ENCODE measurements around the gene ZSCAN26. TPM values are rescaled to one million over a fixed set of nuclear protein-coding genes. Genes with fewer than 3 reads are reported as not detected.

Gene ZSCAN26
- total RNA-seq, 4 donors from 2014 or later, result 11.4 to 19.5 (median 14.8) TPM

DNA sequence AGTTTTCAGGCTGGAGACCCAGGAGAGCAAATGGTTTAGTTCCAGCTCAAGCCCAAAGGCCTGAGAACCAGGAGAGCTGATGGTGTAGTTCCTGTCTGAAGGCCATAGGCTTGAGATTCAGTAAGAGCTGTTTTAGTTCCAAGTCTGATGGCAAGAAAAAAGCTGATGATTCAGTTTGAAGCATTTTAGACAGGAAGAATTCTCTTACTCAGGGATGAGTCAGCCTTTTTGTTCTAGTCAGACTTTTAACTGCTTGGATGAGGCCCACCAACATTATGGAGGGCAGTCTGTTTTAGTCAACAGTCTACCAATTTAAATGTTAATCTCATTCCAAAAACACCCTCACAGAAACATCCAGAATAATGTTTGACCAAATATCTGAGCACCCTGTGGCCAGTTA is 2.5 kb downstream of the ZSCAN26 start:
- no peak for ATAC-seq (ENCODE audit: low FRiP score)
- DNase-seq (ENCODE audit: low spot score), result no peak

DNA sequence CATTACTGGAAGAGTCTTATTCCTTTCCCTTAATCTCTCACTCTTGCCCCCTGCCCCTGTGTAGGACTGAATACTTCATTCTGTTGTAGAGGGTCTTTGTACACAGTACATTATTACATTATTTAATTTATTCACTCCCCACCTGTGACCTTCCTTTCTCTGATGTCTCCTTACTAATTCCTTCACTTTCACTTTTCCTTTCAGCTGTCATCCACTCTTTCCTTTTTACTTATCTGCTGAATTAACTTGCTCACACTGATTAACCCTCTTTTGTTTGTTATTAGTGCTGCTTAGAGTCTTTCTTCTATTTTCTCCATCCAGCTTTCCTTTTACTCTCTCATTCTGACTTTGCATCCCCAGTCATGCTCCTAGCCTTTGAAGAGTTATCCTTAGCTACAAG is 7.9 kb downstream of the ZSCAN26 start:
- ATAC-seq (ENCODE audit: low FRiP score), result no peak
- TF ChIP-seq, protein P1, sequence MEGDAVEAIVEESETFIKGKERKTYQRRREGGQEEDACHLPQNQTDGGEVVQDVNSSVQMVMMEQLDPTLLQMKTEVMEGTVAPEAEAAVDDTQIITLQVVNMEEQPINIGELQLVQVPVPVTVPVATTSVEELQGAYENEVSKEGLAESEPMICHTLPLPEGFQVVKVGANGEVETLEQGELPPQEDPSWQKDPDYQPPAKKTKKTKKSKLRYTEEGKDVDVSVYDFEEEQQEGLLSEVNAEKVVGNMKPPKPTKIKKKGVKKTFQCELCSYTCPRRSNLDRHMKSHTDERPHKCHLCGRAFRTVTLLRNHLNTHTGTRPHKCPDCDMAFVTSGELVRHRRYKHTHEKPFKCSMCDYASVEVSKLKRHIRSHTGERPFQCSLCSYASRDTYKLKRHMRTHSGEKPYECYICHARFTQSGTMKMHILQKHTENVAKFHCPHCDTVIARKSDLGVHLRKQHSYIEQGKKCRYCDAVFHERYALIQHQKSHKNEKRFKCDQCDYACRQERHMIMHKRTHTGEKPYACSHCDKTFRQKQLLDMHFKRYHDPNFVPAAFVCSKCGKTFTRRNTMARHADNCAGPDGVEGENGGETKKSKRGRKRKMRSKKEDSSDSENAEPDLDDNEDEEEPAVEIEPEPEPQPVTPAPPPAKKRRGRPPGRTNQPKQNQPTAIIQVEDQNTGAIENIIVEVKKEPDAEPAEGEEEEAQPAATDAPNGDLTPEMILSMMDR (IDR thresholded peaks at IDR 0.05), result no peak
- no peak for DNase-seq (ENCODE audit: low spot score)

More for the DNA sequence above, 2.5 kb downstream of the ZSCAN26 start:
- TF ChIP-seq, protein P1 (IDR thresholded peaks at IDR 0.05), result no peak

DNA sequence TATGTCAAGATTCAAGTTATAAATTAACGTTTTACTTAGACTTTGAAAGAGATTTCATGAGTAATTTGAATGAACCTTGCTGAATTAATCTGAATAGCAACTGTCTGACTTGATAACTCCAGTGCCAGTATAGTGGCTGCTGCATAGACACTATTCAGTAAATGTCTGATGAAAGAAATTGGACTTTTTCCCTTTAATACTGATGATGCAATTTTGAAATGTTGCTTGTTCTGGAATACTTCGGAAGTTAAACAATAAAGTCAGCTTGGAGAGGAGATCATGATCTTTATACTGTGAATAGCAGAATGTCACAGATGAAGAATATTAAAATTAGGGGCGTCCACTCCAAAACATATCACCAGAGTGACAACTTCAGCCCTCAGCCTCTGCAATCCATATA is 10.8 kb downstream of the ZSCAN26 start:
- TF ChIP-seq, protein P1 (IDR thresholded peaks at IDR 0.05), result no peak
- ATAC-seq (ENCODE audit: low FRiP score), result no peak
- DNase-seq (ENCODE audit: low spot score), result no peak

DNA sequence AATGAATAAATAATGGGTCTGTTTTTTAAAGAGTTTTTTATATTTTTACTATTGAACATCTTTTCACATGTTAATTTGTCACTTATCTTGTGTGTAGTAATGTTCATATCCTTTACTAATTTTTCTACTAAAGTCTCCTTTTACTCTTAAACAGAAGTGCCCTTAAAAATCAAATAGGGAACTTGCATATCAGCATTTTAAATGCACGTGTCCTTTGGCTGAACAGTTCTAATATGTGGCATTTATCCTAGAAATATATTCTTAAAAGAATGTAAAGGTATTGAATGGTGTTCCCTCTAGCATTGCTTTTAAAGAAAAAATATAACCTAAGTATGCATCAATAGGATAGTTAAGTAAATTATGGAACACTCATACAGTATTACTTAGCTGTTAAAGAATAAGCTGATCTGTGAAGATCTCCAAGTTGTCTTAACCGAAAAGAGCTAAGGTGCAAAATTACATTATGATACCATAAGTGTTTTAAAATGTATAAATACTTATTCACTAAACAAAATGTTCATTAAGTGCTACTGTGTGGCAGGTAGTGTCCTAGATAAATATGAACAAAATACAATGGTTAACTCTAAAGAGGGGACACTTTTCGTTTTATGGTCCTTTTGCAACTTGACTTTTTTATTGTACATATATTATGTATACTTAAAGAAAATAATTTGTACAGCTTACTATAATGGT is 13.8 kb downstream of the ZSCAN26 start:
- ATAC-seq (ENCODE audit: low FRiP score), result no peak
- TF ChIP-seq, protein P1 (IDR thresholded peaks at IDR 0.05), result no peak
- DNase-seq (ENCODE audit: low spot score), result no peak

DNA sequence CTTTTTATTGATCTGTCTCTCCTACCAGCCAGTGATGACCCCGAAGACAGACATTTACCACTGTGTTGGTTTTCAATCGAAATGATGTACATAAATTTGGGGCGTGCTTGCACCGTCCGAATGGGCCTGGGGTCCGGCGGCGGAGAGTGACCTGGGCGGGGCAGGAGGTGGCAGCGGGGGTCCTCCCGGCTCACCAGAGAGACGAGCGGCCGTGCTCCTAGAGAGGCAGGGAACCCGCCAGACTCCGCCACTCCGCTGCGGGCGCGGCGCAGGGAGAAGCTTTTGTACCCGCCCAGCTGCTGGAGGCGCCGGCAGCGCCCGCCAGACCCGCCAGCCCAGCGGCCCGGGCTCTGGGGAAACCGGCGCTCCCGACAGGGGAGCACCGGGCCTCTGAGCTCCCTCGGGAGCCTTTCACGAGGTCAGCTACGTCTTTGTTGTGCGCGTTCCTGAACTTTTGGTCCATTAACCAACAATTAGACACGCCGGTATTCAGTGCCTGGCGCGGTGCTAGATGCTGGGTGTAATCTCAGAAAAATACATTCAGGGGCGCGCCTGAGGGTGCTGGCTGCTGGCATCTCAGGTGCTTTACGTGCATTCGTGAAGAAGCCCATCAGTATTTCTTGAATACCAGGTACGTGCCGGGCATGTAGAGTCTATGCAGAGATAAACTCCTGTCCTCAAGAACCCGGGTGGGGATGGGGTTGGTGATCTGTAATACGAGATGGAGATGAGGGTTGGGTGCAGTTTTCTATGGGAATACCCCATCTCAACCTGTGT is 14.5 kb downstream of the ZSCAN26 start, which contains the start of gene PGBD1:
TSS of gene PGBD1 (plus strand) at position 285 of the 777 bp plus-strand sequence. CDS start 2,242 bp downstream, outside the sequence.
- ATAC-seq (ENCODE audit: low FRiP score), result peak; percentile 82
- DNase-seq (ENCODE audit: low spot score), result no peak
- TF ChIP-seq, protein P1 (IDR thresholded peaks at IDR 0.05), result no peak

DNA sequence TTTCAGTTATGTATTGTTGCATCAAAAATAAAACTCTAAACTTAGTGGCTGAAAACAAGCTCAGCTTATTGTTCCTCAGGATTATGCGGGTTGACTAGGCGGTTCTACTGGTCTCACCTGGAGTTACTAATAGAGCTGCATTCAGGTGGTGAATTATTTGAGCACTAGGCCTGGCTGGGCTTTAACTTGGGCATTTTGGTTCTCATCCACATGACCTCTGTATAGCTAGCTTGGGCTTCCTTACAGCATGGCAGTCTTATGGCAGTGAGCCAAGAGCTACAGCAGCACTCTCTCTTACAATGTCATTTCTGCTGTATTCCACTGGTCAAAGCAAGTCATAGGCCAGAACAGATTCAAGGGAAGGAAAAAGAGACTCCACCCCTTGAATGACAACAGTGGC is 16.0 kb downstream of the ZSCAN26 start:
- no peak for ATAC-seq (ENCODE audit: low FRiP score)

More for the DNA sequence above, 16.0 kb downstream of the ZSCAN26 start:
- no peak for DNase-seq (ENCODE audit: low spot score)
- TF ChIP-seq, protein P1 (IDR thresholded peaks at IDR 0.05), result no peak

All from omental fat pad (tissue), 4 donors.